COLO668 (cell line): ENCODE results near the gene HOXB6.
A peak's percentile ranks its signal among the peaks of the same experiment; 100 is the strongest.

Source experiments
- DNase-seq: peaks from one replicate; lab custom pipeline; 2025; ENCODE audit not compliant: unreplicated experiment; lab: John Stamatoyannopoulos, UW

Gene HOXB6

GRCh38 chr17:48555258-48556228, 49.2 kb downstream of the HOXB6 start:
- peak; percentile 52 for DNase-seq

DNA sequence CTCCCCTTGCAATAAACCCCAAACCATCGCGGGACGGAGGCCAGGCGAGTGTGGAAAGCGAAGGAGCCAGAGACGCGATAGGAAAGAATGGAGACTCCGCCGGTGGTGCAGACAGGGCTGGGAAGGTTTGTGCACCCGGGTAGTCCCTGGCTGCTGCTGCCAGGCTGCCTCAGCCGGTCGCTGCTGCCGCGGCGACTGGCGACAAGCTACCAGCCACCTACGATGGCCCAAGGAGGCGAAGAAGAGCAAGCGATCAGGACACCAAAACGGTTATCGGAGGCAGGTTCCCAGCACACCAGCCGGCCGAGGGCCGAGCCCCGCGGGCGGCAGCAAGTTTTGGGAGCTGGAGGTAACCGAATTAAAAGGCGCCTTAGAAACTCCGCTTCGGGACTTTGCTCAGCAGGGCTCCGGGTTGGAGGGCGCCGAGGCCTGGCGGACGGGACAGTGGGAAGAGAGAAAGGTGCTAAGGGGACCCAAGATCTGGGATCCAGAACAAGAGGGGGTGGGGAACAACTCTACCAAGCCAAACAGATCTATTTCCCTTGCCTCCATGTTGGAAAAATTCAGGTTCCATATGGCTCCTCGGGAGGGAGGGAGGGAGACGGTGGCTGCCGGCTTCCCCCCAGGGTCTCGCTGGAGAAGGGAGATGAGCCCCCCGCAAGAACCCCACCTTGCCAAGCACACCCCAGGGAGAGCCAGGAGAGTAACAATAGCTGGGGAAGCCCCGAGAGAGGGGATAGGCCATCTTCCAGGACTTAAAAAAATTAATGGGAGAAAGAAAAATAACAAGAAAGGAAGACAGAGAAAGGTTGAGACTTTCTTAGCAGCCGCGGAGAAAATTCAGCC, 50.2 kb downstream of the HOXB6 start:
- DNase-seq: peak; percentile 27

GRCh38 chr17:48553826-48554225, 51.0 kb downstream of the HOXB6 start:
- DNase-seq: no peak

- peak; percentile 33 for DNase-seq
These were observed 51.6 kb downstream of the HOXB6 start for GRCh38 chr17:48553190-48553547.

DNA sequence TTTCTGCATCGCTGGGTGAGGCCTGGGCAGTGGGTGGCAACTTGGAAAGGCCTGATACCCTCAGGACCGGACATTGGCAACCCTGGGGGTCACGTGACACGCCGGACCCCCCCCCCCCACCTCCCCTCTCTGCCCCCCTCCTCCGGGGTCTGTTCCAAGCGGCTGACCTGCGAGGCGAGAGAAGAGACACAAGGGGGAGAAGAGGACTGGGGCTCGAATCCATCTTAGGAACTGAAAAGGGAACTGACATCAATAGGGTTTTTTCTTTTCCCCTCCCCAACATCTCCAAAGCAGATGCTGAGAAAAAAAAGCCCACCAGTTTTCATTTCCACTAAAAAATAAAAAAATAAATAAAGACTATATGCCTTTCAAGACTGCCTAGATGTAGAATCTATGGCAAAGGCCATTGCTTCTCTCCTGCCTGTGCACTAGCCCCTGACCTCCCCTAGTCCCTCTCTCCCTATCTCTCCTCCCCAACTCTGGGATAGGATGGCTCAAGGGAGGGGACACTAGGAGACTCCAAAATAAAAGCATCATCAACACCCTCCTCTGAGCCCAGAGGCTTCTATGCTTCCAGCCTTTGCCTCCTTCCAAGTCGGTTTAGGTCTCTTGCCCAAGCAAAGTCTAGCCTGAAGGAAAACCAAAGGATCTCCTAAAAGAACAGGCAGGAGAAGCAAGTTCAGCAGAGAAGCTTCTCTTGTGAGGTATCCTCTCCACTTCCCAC, 52.2 kb downstream of the HOXB6 start:
- DNase-seq: no peak

DNA sequence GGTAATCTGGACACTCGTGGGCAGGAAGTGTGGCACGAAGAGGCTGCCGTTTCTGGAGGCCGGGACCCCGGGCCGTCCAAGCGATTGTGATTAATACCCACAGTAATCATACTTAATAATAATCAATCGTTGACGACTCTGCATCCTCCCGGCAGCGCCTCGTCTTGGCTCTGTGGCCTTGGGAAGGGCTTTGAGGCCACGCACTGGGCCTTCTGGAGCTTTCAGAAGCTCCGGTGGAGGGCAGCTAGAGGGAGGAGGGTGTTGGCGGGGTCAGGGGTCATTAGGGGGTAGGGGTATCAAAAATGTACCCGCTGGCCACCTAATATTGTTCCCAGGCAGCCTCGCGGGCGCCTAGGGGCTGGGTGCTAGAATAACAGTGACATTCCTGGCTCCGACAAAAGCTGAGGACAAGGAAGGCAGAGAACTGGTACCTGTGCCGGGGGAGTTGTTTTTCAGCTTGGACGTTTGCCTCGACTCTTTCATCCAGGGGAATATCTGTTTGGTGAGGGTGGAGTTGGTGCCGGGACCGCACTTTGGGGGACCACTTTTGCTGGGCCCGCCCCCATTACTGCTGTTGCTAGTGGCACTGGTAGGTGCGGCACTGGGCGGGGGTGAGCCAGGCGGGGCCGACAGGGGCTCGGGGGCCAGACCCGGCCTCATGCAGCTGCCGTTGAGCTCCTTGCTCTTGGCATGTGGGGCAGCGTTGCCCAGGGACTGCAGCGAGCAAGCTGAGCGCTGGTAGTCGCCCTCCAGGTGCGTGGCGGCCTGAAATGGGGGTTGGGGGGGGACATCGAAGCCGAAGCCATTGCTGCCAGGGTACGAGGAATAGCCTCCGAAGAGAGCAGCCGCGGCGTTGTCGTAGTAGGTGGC, 53.0 kb downstream of the HOXB6 start:
- DNase-seq: peak; percentile 21

DNA sequence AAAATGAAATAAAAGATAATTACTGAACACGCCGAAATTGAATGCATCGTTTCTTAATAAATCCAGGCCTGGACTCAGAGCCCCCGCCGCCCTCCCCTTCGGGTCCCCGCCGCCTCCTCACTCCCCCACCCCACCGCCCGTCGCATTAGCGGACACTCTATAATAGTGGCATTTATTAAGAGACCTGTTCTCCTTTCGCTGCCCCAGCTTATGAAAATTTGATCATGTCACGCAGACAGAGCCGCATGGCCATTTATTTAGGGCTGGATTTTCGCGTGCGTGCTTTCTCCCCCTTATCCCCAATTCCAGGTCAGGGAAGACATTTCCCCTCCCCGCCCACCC, 53.6 kb downstream of the HOXB6 start:
- no peak for DNase-seq

GRCh38 chr17:48550502-48551213, 54.1 kb downstream of the HOXB6 start:
- DNase-seq: no peak

DNA sequence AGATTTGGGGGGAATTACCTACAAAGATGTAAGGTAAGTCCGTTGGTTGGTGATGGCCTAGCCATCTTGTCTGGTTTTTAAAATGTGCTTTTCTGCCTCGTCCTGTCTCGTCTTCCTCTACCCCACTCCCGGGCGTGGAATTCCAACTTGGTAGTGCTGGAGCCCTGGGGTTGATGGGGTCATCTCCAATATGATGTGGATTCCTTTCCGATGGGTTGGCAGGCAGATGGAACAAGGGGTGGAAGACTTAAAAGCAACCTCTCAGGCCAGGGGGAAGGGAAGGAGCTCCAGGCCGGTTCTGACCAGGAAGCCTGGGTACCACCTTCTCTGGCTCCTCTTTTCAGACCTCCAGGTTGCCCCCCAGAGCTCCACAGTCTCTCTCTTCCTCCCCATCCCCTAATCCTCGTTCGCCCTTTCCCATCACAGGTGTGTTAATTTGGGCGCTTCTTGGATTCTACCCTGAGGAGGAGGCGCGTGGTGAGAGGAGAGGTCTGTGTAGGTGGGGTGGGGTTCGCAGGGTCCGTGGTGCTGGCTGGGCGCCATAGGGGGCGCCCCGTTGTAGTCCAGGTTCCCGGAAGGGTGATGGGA, 54.8 kb downstream of the HOXB6 start:
- DNase-seq: no peak

DNA sequence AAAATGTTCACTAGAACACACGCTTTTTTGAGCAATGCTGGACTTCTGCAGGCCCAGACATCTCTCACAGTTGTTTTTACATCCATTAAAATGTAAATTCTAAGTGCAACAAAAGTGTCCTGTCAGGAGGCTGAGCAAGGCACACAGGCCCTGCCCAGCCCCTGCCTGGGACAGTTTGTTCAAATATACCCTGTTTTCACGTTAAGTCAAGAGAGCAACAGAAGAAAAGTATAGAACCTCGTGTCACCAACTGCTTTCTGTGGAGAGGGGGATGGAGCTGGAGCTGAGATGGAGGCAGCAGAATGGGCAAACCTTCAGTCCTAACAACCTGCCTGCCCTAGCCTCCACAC, 55.5 kb downstream of the HOXB6 start:
- no peak for DNase-seq

DNA sequence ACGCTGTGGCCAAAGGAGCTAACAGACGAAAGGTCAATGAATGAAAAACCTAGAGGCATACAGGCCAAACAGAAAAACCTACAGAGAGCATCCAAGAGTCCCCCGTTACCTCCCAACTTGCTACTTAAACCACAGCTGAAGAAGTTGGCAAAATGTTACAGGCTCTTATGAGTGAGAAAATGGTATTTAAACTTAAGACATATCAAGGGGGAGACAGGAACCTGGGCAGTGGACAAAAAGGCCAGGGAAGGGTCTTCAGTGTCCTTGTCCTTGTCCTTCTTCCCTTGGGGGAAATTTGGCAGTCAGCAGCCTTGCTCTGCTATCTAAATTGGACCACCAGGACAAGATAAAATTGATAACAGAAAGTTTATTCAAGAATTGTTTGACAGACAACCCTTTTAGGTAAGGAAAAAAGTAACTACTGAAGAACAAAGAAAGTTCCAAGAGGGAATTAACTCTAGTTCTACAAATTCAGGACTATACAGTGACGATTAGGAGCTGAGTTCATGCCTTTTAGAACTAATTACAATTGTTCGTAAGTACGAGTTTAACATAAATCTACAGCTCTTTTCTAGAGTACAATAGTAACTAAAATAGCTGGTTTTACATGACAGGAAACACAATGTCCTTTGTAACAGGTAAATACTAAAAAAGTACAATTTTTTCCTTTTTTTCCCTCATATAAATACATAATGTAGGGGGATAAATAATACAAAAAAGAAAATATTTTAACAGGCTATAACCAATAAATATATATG, 56.1 kb downstream of the HOXB6 start:
- no peak for DNase-seq

DNA sequence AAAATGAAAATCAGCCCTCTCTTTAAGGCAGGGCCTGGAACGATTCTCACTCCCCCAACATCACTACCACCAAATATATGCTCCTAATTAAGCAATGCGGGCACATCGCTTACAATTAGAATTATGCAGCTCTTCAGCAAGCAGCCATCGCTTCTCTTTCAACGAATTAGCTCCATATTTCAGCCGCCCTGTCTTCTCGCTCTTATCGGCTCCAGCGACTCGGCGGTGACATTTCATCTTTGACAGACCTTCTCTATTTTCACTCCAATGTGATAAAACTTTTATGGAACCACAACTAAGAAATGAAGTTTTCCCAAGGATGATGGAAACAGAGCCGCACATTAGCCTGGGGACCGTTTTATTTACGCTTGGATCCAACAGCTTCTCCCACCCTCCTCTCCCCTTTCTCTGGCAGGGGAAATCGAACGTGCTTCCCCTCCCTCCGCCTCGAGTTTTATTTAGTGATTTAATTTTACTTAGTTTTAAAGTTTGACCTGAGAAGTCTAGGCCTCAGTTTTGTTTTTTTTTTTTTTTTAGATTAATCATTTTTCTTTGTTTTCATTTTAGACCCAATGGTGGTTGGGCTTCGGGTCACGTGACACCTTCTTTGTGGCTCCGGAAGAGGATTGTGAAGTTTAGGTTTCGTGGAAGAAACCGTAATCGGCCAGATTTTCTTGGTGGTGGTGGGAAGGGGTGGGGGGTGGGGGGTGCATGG, 56.8 kb downstream of the HOXB6 start:
- no peak for DNase-seq

DNA sequence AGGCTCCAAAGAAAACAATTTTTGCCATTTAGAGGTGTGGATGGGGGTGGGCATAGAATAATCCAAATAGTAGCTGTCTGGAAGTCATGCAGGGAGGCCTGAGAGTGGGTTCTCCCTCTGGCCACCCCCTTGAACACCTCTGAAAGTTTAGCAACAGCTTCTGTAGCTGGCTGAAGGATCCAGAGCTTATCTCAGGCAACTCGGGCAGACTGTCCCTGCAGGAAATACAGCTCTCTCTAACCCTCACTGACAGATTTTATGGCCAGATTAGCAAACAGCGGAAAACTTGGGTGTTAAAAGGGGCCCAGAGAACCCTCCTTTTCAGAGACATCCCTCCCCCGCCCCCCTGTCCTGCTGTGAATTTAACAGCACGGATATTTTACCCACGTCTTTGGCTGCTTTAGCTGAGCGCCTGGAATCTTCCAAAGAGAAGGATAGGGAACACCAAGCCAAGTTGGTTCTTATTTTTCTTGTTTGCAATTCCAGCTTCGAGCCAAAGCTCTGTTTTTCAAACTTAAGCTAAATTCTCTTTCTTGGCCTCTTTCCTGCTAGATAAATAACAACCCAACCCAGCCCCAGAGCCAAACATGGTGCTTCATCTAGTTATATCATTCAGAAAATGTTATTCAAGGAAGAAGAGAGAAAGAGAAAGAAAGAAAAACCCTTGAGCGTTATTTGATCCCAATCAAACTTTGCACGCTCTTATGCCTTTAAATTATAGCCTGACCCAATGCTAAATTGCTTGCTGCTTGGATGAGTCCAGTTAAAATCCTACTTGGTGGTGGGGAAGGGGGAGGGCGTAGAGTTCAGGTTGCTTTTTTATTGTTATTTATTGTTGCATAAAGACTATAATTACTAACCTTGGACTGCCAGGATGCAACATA, 57.6 kb downstream of the HOXB6 start:
- no peak for DNase-seq

- DNase-seq: peak; percentile 25
These were observed 58.5 kb downstream of the HOXB6 start for GRCh38 chr17:48546137-48546923.
